ENCODE measurements around the gene CCL4L2. TPM values are rescaled to one million over a fixed set of nuclear protein-coding genes. Genes with fewer than 3 reads are reported as not detected.
"Not testable (repeated sequence)": the region's sequence is repeated elsewhere in the genome, so short reads cannot be mapped to it uniquely, and the experiment has no call there.

CCL4L2 gene
- total RNA-seq, 2 experiments from 2014 or later, result 4.4 to 5.5 TPM

DNA sequence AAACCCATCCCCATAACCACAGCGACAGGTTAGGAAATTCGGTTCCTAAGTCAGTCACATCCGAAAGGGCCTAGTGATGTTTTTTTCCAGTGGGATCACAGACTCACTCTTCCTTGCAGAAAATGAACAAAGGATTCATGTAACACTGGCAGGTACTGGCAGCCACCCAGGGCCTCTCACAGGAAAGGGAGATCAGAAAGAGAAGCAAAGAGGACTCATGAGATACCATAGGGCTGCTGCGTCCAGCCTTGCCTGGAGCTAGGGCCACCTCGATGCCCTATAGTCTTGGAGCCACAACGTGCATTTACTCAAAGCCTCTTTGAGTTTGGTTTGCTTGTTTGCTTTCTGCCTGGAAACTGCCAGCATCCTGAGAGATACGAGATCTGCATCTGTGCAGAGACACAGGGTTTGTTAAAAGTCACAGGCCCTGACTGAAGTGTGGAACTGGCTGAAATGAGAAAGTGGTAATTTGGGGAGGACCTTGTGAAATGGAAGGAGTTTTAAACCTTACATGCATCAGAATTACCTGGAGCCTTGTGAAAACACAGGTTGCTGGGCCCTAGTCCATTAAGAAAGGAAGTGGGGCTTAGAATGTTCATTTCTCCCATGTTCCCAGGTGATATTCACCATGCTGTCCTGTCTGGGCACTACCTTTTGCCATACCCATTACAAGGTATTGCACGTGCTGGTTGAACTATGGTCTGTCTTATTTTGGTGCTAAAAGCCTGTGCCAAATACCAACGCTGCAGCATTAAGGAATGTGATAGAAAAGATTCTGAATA is 20.1 kb upstream of the CCL4L2 start:
- not testable (repeated sequence) for H3K9me3 Mint-ChIP-seq, DNase-seq, H3K36me3 Mint-ChIP-seq, H3K27ac Mint-ChIP-seq, H3K4me3 Mint-ChIP-seq
- Mint-ChIP-seq H3K27me3 (peaks cover 56% of the 10 kb centered on the region), H3K4me1 (peaks cover 23% of the 10 kb centered on the region)

DNA sequence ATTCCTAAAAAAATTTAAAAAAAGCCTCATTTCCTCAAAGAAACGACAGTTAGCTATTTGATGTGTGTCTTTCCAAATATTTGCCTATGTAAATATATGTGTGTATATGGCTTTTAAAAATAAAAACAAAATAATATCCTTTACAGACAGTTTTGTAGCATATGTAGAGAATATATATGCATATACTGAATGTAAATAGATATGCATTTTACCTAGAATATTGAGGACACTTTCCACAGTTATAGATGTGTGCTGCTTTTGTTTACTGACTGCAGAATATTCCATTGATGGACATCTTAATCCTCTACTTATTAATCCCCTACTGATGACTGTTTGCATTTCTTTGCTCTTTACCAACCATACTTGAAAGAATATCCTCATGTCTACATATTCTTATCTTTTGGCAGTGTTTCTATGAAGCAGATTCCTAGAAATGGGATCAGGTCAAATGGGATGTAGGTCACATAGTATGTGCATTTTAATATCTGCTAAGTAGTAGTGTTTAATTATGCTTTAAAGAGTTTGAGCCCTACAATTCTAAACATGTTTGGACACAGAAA is 17.6 kb upstream of the CCL4L2 start:
- Mint-ChIP-seq H3K9me3 (no peaks in the 10 kb centered on the region), H3K27me3 (peaks cover 47% of the 10 kb centered on the region), H3K4me1 (peaks cover 30% of the 10 kb centered on the region), H3K27ac (no peak overlapping the region), H3K36me3 (no peaks in the 10 kb centered on the region), H3K4me3 (no peak overlapping the region)
- DNase-seq, result no peak

DNA sequence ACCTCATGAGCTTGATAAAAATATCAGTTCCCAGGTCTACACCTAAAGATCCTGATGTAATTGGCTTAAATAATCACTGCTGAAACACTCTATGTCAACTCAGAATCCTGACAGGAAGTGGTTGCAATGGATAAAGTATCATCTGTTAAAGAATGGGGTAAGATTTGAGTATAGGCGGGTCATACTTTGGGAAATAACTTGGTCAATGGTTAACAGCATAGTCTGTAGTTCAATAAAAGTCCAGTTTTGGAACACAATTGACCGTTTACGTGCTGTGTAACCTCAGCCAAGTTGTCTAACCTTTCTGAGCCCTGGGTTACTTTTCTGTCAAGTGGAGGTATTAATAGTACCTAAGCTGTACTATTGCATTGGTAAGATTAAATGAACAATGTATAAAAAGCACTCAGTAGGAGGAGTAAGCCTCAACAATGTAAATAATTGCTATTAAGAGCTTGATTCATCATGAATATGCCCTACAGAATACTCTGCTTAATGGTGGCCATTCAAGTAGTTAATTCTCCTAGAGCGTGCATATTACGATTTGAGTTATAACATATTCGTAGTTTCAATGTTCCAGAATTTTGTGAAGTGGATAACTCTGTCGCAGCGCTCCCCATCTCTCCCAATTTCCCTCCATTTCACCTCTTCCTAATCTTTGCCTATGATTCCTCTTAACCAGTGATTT is 16.6 kb upstream of the CCL4L2 start:
- H3K36me3 Mint-ChIP-seq, H3K27ac Mint-ChIP-seq, H3K9me3 Mint-ChIP-seq, H3K4me3 Mint-ChIP-seq, DNase-seq: not testable (repeated sequence)
- Mint-ChIP-seq H3K4me1 (peaks cover 32% of the 10 kb centered on the region), H3K27me3 (peaks cover 47% of the 10 kb centered on the region)

DNA sequence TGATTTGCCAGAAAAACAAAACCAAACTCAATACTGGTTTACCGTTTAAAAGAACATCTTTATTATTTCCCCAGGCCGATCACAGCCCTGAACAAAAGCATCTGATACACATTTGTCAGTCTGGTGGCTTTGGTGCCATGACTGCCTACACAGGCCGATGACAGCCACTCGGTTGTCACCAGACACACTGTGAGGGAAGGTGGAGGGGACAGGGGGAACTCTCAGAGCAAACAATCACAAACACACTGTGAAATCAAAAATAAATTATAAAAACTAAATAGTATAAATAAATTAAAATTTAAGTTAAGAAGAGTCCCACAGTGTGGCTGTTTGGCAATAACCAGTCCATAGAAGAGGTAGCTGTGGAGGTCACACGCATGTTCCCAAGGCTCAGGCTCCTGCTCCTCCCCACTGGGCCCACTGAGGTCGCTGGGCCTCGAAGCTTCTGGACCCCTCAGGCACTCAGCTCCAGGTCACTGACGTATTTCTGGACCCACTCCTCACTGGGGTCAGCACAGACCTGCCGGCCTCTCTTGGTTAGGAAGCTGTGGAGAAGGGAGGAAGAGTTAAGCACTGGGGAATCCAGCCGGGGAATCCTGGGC is 15.9 kb upstream of the CCL4L2 start:
- not testable (repeated sequence) for DNase-seq, H3K9me3 Mint-ChIP-seq, H3K27ac Mint-ChIP-seq, H3K36me3 Mint-ChIP-seq, H3K4me3 Mint-ChIP-seq
- Mint-ChIP-seq H3K27me3 (peaks cover 46% of the 10 kb centered on the region), H3K4me1 (peaks cover 34% of the 10 kb centered on the region)

DNA sequence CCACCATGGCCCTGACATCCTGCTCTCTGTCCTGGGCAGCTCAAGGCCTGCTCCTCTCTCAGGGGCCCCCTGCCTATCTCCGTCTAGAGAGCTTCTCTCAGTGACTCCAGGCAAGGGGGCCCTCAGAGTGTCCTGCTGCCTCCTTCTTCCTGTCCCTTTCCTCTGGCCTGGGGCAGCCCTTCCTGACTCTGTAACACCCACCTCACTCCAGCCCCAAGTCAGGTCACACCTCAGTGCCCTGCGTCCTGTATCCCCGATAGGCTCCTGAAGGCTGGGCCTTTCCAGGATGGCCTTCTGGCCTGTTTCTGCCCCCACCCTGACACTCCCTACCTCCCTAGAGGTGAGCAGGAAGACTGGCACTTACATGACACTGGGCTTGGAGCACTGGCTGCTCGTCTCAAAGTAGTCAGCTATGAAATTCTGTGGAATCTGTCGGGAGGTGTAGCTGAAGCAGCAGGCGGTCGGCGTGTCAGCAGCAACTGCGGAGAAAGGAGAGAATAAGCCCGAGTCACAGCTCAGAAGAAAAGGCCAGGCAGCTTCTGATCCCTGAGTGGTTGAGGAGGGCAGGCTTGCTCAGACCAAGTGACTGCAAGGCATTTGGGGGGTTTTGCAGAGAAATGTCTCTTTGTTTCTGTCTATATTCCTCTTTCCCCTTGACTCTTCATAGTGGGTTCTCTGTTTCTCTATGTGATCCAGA is 15.3 kb upstream of the CCL4L2 start:
- DNase-seq, result no peak
- H3K9me3 Mint-ChIP-seq, result no peaks in the 10 kb centered on the region
- no peak overlapping the region for H3K27ac Mint-ChIP-seq
- H3K36me3 Mint-ChIP-seq, result no peaks in the 10 kb centered on the region
- peaks cover 32% of the 10 kb centered on the region for H3K4me1 Mint-ChIP-seq
- H3K27me3 Mint-ChIP-seq, result peaks cover 44% of the 10 kb centered on the region
- no peak overlapping the region for H3K4me3 Mint-ChIP-seq

DNA sequence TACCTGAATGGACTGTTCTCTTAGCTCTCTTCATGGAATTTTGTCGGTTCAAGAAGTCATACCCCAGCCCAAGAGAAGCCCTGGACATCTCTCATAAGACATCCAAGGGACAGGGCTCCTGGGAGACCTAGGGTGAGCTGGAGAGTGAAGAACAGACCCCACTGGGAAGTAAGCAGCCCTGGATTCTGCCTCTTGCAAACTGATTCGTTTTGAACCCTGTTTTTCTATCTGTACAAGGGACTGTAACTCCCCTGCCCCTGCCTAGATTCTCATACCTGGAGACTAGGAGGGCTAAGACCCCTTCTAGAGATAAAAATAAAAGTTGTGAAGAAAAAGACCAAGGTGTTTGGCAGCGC is 14.8 kb upstream of the CCL4L2 start:
- H3K4me1 Mint-ChIP-seq, result peaks cover 33% of the 10 kb centered on the region
- H3K9me3 Mint-ChIP-seq, result no peaks in the 10 kb centered on the region
- H3K36me3 Mint-ChIP-seq, result no peaks in the 10 kb centered on the region
- H3K27ac Mint-ChIP-seq, result peak overlapping the region; percentile 8
- peaks cover 42% of the 10 kb centered on the region for H3K27me3 Mint-ChIP-seq
- no peak for DNase-seq
- no peak overlapping the region for H3K4me3 Mint-ChIP-seq

DNA sequence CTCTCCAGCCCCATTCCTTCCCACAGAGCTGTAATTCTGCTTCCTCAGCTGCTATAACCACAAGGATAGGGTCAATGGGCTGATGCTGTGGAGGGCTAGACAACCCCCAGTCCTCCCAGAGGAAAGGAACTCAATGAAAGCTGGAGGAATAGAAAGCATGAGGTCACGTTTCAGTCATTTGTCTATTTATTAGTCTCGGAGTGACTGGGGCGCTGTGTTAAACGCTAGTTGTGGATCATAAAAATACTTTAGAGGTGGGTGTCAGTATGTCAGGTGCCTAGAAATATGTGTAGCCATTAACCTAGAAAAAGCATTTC is 13.5 kb upstream of the CCL4L2 start:
- no peaks in the 10 kb centered on the region for H3K36me3 Mint-ChIP-seq
- H3K27me3 Mint-ChIP-seq, result peaks cover 48% of the 10 kb centered on the region
- peaks cover 39% of the 10 kb centered on the region for H3K4me1 Mint-ChIP-seq
- H3K4me3 Mint-ChIP-seq, result no peak overlapping the region
- no peaks in the 10 kb centered on the region for H3K9me3 Mint-ChIP-seq
- H3K27ac Mint-ChIP-seq, result no peak overlapping the region
- no peak for DNase-seq

DNA sequence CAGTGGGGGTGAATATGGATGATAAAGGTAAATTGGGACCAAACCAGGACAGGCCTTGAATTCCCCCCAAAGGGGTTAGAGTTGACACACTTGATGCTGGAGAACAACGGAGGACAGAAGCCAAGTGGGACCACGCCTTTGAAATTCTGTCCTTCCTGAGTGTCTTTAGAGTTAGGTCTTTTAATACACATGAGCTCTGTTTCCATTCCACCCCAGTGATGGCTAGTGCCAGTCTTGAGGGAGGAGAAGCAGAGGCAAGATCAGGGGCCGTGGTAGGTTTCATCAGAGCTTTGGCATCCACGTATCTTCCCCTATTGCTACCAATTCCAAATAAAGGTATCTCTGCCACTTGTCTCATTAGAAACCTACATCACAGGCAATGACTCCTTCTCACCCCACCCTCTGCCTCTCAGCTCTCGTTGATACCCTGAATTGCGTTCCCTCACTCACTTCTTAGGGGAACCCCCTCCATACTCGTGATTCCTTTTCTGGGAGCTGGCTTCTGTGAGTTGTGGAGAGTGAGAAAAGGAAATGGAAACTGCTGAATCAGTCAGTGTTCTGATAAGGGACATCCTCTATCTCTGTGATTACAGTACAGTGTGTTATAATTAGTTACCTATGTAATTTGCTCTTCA is 11.9 kb upstream of the CCL4L2 start:
- no peaks in the 10 kb centered on the region for H3K9me3 Mint-ChIP-seq
- H3K27ac Mint-ChIP-seq, result peak overlapping the region; percentile 57
- H3K4me3 Mint-ChIP-seq, result no peak overlapping the region
- peaks cover 47% of the 10 kb centered on the region for H3K27me3 Mint-ChIP-seq
- DNase-seq, result peak; percentile 53
- H3K36me3 Mint-ChIP-seq, result no peaks in the 10 kb centered on the region
- H3K4me1 Mint-ChIP-seq, result peaks cover 36% of the 10 kb centered on the region

DNA sequence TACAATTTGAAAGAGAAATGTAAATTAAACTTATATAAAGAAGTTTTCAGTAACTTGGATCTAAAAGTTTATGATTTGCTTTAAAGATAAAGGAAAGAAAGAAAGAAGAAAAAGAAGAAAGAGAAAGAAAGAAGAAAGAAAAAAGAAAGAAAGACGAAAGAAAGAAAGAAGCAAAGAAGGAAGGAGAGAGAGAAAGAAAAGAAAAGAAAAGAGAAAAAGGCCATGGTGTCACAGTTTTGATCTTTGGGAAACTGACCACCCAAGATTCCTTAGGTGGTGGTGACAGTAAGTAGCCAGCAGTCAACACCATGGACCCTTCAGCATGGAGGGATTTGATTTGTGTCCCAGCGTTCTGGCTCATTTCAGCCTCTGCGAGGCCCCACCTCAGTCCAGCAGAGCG is 9.8 kb upstream of the CCL4L2 start:
- not testable (repeated sequence) for H3K4me3 Mint-ChIP-seq, H3K9me3 Mint-ChIP-seq, DNase-seq, H3K36me3 Mint-ChIP-seq
- Mint-ChIP-seq H3K27me3 (peaks cover 46% of the 10 kb centered on the region), H3K27ac (peak overlapping the region; percentile 34), H3K4me1 (peaks cover 36% of the 10 kb centered on the region)

DNA sequence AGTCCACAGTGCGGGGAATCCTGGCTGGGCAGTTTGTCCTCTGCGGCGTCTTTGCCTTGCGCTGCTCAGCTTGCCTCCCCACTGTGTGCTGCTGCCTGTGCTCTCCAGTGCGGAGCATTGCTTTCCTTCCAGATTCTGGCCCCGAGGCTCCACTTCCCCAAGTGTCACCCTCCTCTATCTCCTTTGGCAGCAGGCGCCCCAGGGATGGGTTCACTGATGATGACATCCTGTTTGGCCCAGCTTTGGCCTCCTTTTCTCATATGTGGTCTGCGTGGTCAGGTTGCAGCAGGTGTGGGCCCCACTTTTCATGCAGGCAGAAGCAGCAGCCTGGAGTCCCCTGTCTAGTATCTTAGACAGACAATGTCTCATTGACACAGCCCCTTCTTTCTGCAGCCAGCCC is 9.4 kb upstream of the CCL4L2 start:
- not testable (repeated sequence) for H3K9me3 Mint-ChIP-seq, H3K36me3 Mint-ChIP-seq
- H3K4me1 Mint-ChIP-seq, result peaks cover 34% of the 10 kb centered on the region

DNA sequence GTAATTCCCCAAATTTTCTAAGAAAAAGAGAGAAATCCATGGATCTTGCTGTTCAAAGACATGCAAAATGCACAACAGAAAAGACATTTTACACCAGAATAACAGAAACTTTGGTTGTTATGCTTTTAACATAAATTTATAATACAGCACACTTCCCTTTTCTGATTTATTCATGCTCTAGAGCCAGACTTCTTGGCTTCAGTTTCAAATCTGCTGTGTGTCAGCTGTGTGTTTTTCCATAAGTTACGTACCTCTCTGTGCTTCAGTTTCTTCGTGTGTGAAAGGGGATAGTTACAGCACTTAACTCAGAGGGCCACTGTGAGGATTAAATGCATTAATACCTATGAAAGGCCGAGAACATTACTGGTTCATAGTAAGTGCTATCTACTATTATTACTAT is 7.5 kb upstream of the CCL4L2 start:
- no peak overlapping the region for H3K27ac Mint-ChIP-seq
- DNase-seq, result no peak
- peaks cover 36% of the 10 kb centered on the region for H3K27me3 Mint-ChIP-seq
- H3K4me1 Mint-ChIP-seq, result peaks cover 29% of the 10 kb centered on the region
- H3K4me3 Mint-ChIP-seq, result no peak overlapping the region
- H3K9me3 Mint-ChIP-seq, result no peaks in the 10 kb centered on the region
- no peaks in the 10 kb centered on the region for H3K36me3 Mint-ChIP-seq

More for the DNA sequence above, 9.4 kb upstream of the CCL4L2 start:
- peaks cover 46% of the 10 kb centered on the region for H3K27me3 Mint-ChIP-seq
- not testable (repeated sequence) for H3K4me3 Mint-ChIP-seq, DNase-seq, H3K27ac Mint-ChIP-seq

DNA sequence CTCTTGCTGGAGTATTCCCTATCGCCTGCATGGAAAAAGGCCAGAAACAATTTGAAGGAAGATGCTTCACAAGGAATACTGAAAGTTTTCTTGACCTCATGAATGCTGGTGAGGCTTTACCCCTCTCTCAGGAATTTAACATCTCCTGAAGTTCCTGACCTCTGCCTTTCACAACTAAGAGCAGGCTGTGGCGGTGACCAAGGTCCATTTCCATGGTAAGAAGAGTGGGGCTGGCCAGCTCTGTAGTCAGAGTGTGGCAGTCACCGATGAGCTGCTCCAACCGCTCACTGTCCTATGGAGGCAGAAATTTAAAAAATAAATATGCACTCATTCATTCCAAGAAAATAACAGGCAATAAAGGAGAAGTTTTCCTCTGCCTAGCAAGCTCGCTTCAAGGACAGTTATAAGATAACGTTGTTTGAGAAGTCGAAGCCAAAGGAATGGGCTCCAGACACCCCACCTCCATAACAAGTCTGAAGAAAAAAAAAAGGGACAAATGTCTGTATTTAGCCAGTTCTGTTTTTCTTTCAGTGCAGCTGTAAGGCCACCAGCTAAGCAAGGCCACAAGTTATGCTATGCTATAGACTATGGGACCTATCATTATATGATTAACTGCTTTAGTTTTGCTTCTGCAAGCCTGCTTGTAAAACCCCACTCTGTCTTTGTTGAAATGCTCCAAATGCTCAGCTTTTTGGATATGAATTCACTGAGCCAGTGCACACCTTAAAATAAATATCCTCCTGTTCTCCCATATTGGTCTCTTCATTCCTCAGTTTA is 6.0 kb upstream of the CCL4L2 start:
- DNase-seq, result no peak
- H3K27ac Mint-ChIP-seq, result no peak overlapping the region
- H3K4me1 Mint-ChIP-seq, result peaks cover 17% of the 10 kb centered on the region
- H3K27me3 Mint-ChIP-seq, result peaks cover 38% of the 10 kb centered on the region
- H3K36me3 Mint-ChIP-seq, result no peaks in the 10 kb centered on the region
- H3K9me3 Mint-ChIP-seq, result no peaks in the 10 kb centered on the region
- no peak overlapping the region for H3K4me3 Mint-ChIP-seq

DNA sequence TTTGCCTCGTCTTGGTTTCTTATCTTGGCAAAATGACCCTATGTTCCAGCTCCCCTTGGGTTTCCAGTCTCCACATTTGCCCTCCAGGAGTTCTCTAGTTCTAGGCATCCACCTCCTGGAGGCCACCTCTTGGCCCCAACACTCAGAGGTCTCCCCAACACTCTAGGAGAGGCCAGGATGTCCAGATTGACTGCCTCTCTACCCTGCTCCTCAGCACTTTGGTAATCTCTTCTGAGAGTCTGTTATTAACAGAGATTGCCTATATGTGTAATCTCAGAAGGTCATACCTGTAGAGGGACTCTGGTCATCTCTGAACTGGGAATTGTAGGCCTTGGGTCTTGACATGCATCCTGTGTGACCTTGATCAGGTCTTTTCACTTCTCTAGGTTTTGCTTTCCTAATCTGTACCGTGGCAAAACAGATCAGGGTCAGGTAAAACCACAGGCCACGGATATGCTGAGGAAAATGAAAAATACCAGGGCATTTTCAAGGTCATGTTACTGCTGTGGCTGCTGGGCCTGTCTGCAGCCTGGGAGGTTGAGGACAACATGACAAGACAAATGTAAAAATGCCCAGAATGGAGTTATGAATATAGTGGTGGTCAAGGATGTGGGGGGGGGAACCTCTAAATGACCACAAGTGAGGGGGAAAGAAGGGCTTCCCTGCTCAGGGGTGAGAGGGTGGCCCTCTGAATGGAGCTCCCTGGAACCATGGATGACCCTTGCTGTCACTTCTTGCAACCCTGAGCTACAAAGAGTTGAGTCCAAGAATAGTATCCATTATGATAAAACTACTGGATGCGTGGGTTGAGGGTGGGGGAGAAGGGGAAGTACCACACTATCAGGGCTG is 5.0 kb upstream of the CCL4L2 start:
- Mint-ChIP-seq H3K4me1 (peaks cover 17% of the 10 kb centered on the region), H3K4me3 (no peak overlapping the region), H3K9me3 (no peaks in the 10 kb centered on the region), H3K27me3 (peaks cover 38% of the 10 kb centered on the region), H3K36me3 (no peaks in the 10 kb centered on the region), H3K27ac (no peak overlapping the region)
- DNase-seq, result no peak
